RWPE2 (cell line): ENCODE data around the gene GID4.

ENCODE experiments used
- ATAC-seq: fragments of 200-7000 bp; cut with Tn5 transposase; 3 replicates; pipeline ENCODE4 v1.9.1; 2021; ENCODE audit warnings: low read depth
- DNase-seq: peaks from one replicate; pipeline ENCODE4 v3.0.0-alpha.2; 2020; ENCODE audit warnings: low spot score
- H3K27ac ChIP-seq: fragments of 450-650 bp; 2 replicates; pipeline ENCODE4 v1.5.1; 2017; ENCODE audit warnings: mild to moderate bottlenecking; ENCODE audit not compliant: poor library complexity, severe bottlenecking
- H3K27me3 ChIP-seq: fragments of 250-450 bp; sonication (Bioruptor Pico); 2 replicates; pipeline ENCODE4 v1.5.1; 2021; ENCODE audit warnings: mild to moderate bottlenecking, moderate library complexity; ENCODE audit not compliant: insufficient read depth, poor library complexity, severe bottlenecking
- H3K36me3 ChIP-seq: fragments of 250-450 bp; sonication (Bioruptor Pico); 2 replicates; pipeline ENCODE4 v1.5.1; 2020; ENCODE audit warnings: low read depth, mild to moderate bottlenecking, moderate library complexity
- H3K4me1 ChIP-seq: fragments of 250-450 bp; sonication (Bioruptor Pico); 2 replicates; pipeline ENCODE4 v1.5.1; 2021; ENCODE audit warnings: mild to moderate bottlenecking, moderate library complexity; ENCODE audit not compliant: insufficient read depth, poor library complexity, severe bottlenecking
- H3K4me3 ChIP-seq: fragments of 250-450 bp; sonication (Bioruptor Pico); 2 replicates; pipeline ENCODE4 v1.5.1; 2021; ENCODE audit warnings: mild to moderate bottlenecking, moderate library complexity; ENCODE audit not compliant: severe bottlenecking
- H3K9me3 ChIP-seq: fragments of 250-450 bp; sonication (Bioruptor Pico); 2 replicates; pipeline ENCODE4 v1.5.1; 2021; ENCODE audit warnings: mild to moderate bottlenecking, moderate library complexity; ENCODE audit not compliant: severe bottlenecking
- TF ChIP-seq, protein P1 (sequence below): fragments of 450-650 bp; IDR thresholded peaks from one replicate; pipeline ENCODE4 v1.5.1; 2017; ENCODE audit warnings: mild to moderate bottlenecking, moderate library complexity; ENCODE audit not compliant: poor library complexity, severe bottlenecking

Gene GID4

DNA sequence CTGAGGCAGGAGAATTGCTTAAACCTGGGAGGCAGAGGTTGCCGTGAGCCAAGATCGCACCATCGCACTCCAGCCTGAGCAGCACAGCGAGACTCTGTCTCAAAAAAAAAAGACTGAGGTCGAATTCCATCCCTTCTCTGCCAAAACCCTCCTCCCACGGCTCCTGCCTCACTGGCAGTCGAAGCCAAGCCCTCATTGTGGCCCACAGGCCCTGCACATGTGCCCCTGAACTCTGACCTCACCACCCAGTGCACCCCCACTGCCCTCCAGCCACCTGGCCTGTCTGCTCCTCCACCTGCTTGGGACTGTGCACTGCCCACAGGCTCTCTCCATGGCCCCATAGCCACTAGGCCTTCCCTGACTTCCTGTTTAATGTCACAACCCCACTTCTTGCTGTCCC is 76.3 kb downstream of the GID4 start:
- no peaks in the 10 kb centered on the region for H3K27me3 ChIP-seq
- no peaks in the 10 kb centered on the region for H3K9me3 ChIP-seq
- H3K4me1 ChIP-seq: no peaks in the 10 kb centered on the region
- no peaks in the 10 kb centered on the region for H3K36me3 ChIP-seq
- DNase-seq (no peak), ATAC-seq (no peak)
- TF ChIP-seq, protein P1, sequence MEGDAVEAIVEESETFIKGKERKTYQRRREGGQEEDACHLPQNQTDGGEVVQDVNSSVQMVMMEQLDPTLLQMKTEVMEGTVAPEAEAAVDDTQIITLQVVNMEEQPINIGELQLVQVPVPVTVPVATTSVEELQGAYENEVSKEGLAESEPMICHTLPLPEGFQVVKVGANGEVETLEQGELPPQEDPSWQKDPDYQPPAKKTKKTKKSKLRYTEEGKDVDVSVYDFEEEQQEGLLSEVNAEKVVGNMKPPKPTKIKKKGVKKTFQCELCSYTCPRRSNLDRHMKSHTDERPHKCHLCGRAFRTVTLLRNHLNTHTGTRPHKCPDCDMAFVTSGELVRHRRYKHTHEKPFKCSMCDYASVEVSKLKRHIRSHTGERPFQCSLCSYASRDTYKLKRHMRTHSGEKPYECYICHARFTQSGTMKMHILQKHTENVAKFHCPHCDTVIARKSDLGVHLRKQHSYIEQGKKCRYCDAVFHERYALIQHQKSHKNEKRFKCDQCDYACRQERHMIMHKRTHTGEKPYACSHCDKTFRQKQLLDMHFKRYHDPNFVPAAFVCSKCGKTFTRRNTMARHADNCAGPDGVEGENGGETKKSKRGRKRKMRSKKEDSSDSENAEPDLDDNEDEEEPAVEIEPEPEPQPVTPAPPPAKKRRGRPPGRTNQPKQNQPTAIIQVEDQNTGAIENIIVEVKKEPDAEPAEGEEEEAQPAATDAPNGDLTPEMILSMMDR: no peak
- H3K27ac ChIP-seq: no peak overlapping the region
- H3K4me3 ChIP-seq: no peak overlapping the region

- no peaks in the 10 kb centered on the region for H3K9me3 ChIP-seq
- no peaks in the 10 kb centered on the region for H3K36me3 ChIP-seq
- DNase-seq (no peak), ATAC-seq (no peak)
- TF ChIP-seq, protein P1: no peak
- H3K4me1 ChIP-seq: no peaks in the 10 kb centered on the region
- no peak overlapping the region for H3K27ac ChIP-seq
- no peaks in the 10 kb centered on the region for H3K27me3 ChIP-seq
- no peak overlapping the region for H3K4me3 ChIP-seq
These were observed 76.9 kb downstream of the GID4 start for GRCh38 chr17:18116078-18116477.

DNA sequence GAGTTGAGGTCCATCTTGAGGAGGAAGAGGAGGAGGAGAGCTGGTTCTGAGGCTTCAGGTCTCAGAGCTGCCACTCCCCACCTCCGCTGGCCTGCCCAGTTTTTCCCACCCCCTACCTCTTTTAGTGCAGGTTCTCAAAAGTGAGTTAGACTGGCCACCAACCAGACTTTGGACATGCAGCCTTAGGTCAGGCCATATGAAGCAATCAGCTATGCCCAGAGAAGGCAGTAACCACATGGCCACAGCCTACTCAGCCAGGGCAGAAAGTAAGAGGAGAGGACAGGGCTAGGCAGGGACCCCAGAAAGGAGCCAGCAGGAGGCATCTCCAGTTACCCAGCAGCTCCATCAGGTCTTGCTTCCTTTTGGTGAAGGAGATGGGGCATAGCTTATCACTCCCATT is 78.3 kb downstream of the GID4 start:
- Histone ChIP-seq H3K4me3 (no peak overlapping the region), H3K36me3 (no peaks in the 10 kb centered on the region), H3K27ac (no peak overlapping the region), H3K27me3 (no peaks in the 10 kb centered on the region), H3K9me3 (no peaks in the 10 kb centered on the region), H3K4me1 (no peaks in the 10 kb centered on the region)
- TF ChIP-seq, protein P1: no peak
- no peak for ATAC-seq
- DNase-seq: no peak
